Measurements from ENCODE around the gene IFT172.

IFT172 gene

DNA sequence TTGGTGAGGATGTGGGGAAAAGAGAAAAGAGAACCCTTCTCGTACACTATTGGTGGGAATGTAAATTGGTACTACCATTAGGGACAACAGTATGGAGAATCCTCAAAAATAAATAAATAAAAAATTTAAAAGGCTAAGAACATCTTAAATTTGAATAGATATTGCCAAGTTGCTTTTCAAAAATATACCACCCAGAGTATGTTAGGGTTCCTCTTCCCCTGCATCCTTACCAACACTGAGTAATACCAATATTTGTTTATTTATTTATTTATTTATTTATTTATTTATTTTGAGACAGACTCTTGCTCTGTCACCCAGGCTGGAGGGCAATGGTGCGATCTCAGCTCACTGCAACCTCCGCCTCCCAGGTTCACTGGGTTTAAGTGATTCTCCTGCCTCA lies 66.6 kb downstream of the IFT172 start:
- DNase-seq (ENCODE audit: low spot score), result no peak

DNA sequence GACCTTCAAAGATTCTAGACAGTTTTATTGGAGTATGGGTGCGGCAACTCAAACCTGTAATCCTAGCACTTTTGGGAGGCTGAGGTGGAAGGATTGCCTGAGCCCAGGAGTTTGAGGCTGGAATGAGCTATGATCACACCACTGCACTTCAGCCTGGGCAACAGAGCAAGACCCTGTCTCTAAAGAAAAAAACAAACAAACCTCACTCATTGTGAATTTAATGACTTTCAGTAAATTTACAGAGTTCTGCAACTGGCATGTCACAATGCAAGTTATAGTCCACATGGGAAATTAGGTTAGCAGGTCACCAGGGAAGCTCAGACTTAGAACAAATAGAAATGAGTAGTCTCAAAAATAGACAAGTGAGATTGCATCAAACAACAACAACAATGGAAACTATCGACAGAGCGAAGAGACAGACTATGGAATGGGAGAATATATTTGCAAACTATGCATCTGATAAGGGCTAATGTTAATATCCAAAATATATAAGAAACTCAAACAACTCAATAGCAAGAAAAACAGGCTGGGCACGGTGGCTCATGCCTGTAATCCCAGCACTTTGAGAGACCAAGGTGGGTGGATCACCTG lies 67.8 kb downstream of the IFT172 start:
- no peak for DNase-seq (ENCODE audit: low spot score)

DNA sequence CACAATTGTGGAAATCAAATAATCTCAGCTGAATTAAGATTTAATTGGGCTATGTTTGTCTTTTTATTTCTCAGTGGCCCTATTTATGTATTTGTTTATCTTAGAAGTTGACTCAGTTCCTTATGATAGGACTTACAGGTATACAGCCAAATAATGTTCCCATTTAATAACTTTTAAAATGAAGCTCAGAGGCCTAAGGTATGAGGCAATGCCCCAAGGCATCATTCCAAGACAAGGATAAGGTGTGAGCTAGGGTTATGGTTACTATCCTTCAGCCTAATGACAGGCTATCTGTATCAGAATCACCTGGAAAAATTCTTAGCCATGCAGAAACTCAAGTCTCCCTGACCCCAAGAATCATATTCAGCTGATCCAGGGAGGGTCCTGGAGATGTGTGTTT lies 68.5 kb downstream of the IFT172 start:
- no peak for DNase-seq (ENCODE audit: low spot score)

DNA sequence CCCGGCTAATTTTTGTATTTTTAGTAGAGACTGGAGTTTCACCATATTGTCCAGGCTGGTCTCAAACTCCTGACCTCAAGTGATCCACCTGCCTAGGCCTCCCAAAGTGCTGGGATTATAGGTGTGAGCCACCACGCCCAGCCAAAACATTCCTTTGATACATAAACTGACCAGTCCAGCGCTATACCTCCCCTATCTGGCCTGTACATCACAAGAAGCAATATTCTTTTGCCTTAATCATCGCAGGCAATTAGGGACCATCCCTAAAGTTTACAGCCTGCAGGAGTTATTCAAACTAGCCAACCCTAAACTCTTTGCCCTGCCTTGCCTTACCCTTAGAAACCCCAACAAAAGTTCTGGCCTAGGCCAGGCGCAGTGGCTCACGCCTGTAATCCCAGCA lies 73.4 kb downstream of the IFT172 start:
- DNase-seq (ENCODE audit: low spot score), result no peak

DNA sequence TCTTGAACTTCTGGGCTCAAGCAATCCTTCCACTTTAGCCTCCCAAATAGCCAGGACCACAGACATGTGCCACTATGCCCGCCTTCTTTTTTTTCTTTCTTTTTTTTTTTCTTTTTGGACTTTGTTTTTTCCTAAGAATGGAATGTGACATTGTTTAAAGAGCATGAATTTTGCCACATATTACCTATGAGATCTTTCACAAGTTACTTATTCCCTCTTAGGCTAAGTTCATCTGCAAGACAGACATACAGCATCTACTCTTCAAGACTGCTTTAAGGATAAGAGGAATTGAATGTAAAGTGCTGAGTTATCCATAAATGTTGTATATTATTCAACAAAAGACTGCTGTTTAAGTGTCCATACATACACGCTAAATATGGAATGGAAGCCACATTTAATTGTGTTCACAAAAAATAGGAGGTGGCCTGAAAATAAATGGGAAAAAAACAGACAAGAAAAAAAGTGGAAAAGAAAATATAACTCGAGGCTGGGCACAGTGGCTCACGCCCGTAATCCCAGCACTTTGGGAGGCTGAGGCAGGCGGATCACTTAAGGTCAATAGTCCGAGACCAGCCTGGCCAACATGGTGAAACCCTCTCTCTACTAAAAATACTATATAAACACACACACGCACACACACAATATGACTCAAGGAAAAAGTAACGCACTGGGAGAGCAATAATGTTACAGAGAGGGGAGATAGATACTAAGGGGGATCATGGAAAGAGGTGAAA lies 77.0 kb downstream of the IFT172 start:
- DNase-seq (ENCODE audit: low spot score), result no peak

DNA sequence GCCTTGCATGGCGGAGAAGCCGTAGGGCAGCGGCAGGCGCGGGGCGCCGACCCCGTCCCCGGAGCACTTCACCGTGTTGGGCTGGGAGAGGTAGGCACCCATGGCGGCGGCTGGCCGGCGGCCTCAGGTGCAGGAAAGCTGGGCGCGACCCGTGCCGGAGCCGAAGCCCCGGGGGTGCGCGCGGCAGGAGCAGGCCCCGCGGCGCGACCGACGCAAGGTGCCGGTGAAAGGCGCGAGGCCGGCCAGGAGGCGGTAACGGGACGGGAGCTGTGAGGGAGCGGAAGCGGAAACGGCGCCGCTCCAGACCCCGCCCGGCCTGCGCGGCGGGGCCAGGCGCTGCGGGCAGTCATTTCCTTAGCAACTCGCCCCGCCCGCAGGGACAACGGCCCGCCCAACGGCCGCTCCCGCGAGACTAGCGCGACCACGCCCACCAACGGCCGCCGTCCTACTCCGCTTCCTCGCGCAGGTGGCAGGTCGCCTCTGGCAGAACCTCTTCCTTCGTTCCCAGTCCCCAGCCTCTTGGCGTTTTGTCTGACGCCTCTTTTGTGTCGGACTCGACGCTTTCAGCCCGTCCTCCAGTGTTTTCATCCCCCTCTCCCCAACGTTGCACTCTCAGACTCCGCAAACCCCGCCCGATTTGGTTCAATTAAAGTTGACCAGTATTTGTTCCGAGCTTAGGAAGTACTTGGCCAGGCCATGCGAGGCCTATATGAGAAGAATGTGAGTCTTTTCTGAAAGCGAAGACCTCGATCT lies 80.0 kb downstream of the IFT172 start, which contains the start of gene PPM1G:
Gene PPM1G, minus strand, starts transcription at position 271 of the 753 bp plus-strand sequence. Its CDS starts 169 bp downstream, at position 102.
- DNase-seq (ENCODE audit: low spot score), result peak; percentile 98

DNA sequence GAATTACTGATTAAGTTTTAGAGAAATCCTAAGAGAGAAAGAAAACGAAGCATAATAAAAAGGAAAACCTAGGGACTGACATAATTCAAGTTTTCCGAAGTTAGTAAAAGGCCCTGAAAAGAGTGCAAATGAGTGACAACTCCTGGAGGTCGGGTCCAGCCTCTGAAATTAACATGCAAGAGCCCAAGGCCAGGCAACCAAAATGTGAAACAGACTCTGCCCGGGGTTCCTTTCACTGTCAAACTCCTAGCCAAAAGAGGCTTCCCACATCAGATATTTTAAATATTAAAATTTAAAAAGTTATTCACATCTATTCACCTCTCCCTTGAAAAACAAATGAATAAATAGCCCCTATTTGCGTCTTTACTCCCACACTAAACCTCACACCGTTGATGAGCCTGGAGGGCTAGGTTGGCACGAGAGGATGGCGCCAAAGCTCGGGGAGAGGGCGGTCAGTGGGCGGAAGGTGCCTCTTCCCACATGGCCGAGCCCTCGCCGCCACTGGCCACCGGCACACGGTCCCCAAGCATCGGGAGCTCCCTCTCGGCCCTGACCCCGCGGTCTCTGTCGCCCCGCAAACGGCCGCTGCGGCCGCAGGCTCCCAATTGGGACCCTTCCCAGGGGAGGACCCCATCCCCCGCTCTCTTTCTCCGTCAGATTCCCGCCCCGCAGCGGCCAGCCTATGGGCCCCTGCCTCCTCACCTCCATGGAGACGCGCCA lies 80.8 kb downstream of the IFT172 start:
- peak; percentile 22 for DNase-seq (ENCODE audit: low spot score)

DNA sequence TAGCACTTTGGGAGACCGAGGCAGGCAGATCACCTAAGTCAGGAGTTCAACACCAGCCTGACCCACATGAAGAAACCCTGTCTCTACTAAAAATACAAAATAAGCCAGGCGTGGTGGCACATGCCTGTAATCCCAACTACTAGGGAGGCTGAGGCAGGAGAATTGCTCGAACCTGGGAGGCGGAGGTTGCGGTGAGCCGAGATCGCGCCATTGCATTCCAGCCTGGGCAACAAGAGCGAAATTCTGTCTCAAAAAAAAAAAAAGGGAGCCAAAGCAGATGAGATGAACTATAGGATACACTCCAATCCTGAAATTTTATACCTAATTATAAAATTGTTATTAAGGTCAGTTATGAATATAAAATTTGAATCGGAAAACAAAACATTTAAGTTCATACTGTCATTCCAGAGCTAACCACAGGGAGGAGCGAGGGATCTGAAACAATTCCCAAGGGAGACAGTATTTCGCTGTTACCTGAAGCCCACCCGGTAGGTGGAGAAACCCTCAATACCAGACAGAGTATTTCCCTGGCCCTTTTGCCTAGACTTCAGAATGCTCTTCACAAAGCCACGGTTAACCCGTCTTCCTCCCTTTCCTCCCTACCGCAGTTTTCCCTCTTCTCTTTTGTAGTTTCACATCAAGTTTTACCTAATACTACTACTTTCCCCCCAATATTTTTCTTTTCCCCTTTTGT lies 81.6 kb downstream of the IFT172 start:
- peak; percentile 63 for DNase-seq (ENCODE audit: low spot score)

DNA sequence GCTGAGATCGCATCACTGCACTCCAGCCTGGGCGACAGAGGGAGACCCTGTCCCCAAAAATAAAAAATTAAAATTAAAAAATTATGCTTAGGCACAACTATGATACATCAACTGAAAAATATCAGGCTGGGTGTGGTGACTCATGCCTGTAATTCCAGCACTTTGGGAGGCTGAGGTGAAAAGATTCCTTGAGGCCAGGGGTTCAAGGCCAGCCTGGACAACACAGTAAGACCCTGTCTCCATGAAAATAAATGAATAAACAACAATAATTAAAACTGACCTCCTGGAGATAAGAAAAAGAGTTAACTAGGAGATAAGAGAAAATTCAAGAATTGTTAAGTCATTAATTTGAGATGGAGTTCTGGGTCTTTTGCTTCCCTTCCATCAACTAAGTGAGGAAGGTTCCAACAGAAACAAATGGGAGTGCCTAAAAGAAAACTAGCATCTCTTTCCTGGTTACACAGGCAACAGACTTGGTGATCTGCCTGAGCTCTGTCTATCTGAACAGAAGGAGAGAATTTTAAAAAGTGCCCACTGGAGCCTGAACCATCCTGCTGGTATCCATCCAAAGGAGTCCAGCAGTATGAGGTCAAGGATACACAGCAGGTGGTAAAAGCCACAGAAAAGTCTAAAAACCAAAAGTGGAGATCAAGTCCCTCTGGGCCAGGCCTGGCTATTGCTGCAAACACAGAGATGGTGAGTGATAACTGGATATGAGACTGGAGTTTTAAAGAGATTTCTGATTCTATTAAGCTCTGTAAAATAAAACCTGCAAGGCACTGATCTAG lies 89.0 kb downstream of the IFT172 start:
- no peak for DNase-seq (ENCODE audit: low spot score)

DNA sequence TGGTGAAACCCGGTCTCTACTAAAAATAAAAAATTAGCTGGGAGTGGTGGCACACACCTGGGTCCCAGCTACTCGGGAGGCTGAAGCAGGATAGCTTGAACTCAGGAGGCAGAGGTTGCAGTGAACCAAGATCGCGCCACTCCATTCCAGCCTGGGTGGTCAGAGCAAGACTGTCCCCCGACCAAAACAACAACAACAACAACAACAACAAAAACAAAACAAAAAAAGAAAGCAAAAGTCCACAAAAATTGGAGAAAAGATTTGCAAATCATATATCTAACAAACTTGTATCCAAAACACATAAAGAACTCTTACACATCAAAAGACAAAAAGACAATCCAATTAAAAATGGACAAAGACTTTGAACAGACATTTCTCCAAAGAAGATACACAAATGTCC lies 90.6 kb downstream of the IFT172 start:
- DNase-seq (ENCODE audit: low spot score), result no peak

Data from D341Med (cell line).